Neutrophil (primary cell): ENCODE measurements around the gene PIK3R2.

ENCODE experiments used
- H3K27ac ChIP-seq: fragments of 200-600 bp; sonication (generic); 2 replicates; pipeline ENCODE4 v1.5.1; 2016; ENCODE audit warnings: mild to moderate bottlenecking, moderate library complexity
- H3K27me3 ChIP-seq: fragments of 200-600 bp; sonication (generic); 2 replicates; pipeline ENCODE4 v1.6.0; 2016; ENCODE audit warnings: mild to moderate bottlenecking
- H3K36me3 ChIP-seq: fragments of 200-600 bp; sonication (generic); 2 replicates; pipeline ENCODE4 v1.5.1; 2017
- H3K4me1 ChIP-seq, 2 experiments: fragments of 200-600 bp in 1 of 2; sonication (generic) in 1 of 2; 1 replicate in 1 of 2; 2 replicates in 1 of 2; pipeline versions ENCODE4 v1.5.1 to v1.6.1; 2013 to 2016; ENCODE audit warnings: low read depth in 1 of 2, low read length in 1 of 2, mild to moderate bottlenecking in 1 of 2, moderate library complexity in 1 of 2; ENCODE audit not compliant: control insufficient read depth in 1 of 2, insufficient read depth in 1 of 2
- H3K4me3 ChIP-seq, 2 experiments: fragments of 200-600 bp in 1 of 2; sonication (generic) in 1 of 2; 1 replicate in 1 of 2; 2 replicates in 1 of 2; pipeline ENCODE4 v1.5.1; 2013 to 2016; ENCODE audit warnings: low read depth in 1 of 2, low read length in 1 of 2, mild to moderate bottlenecking in 1 of 2, moderate library complexity in 1 of 2
- H3K9me3 ChIP-seq: fragments of 200-600 bp; sonication (generic); 2 replicates; pipeline ENCODE4 v1.5.1; 2016
- CTCF ChIP-seq: fragments of 200-600 bp; sonication (generic); IDR thresholded peaks from 2 replicates; pipeline ENCODE4 v1.5.1; 2016; ENCODE audit warnings: antibody characterized with exemption

Gene PIK3R2

GRCh38 chr19:18160493-18160970, 7.6 kb downstream of the PIK3R2 start:
- Histone ChIP-seq H3K9me3 (no peaks in the 10 kb centered on the region), H3K4me3 (peak overlapping the region; percentile 23 to 48), H3K4me1 (peaks cover 10 to 11% of the 10 kb centered on the region in 2 experiments), H3K36me3 (no peaks in the 10 kb centered on the region), H3K27ac (no peak overlapping the region), H3K27me3 (no peaks in the 10 kb centered on the region)
- no peak for TF ChIP-seq CTCF

- H3K27ac ChIP-seq, result peak overlapping the region; percentile 43
- no peaks in the 10 kb centered on the region for H3K9me3 ChIP-seq
These were observed 8.1 kb downstream of the PIK3R2 start for GRCh38 chr19:18160971-18161635.

GRCh38 chr19:18161636-18162002, 8.7 kb downstream of the PIK3R2 start:
- TF ChIP-seq CTCF, result no peak
- Histone ChIP-seq H3K27ac (peak overlapping the region; percentile 43), H3K9me3 (no peaks in the 10 kb centered on the region), H3K36me3 (no peaks in the 10 kb centered on the region), H3K4me3 (no peak overlapping the region), H3K27me3 (no peaks in the 10 kb centered on the region), H3K4me1 (peaks cover 10 to 11% of the 10 kb centered on the region in 2 experiments)

More at GRCh38 chr19:18160971-18161635, 8.1 kb downstream of the PIK3R2 start:
- Histone ChIP-seq H3K36me3 (no peaks in the 10 kb centered on the region), H3K4me3 (peak overlapping the region; percentile 23 to 48), H3K4me1 (peaks cover 10 to 11% of the 10 kb centered on the region in 2 experiments), H3K27me3 (no peaks in the 10 kb centered on the region)
- TF ChIP-seq CTCF, result peak; percentile 83

GRCh38 chr19:18164072-18164471, 11.1 kb downstream of the PIK3R2 start:
- Histone ChIP-seq H3K4me1 (peaks cover 16 to 23% of the 10 kb centered on the region in 2 experiments), H3K27ac (no peak overlapping the region), H3K36me3 (no peaks in the 10 kb centered on the region), H3K9me3 (no peaks in the 10 kb centered on the region), H3K4me3 (no peak overlapping the region), H3K27me3 (no peaks in the 10 kb centered on the region)
- TF ChIP-seq CTCF, result no peak

- H3K4me3 ChIP-seq, result no peak overlapping the region
- H3K9me3 ChIP-seq, result no peaks in the 10 kb centered on the region
- peaks cover 30 to 37% of the 10 kb centered on the region in 2 experiments for H3K4me1 ChIP-seq
- H3K27ac ChIP-seq, result no peak overlapping the region
- no peaks in the 10 kb centered on the region for H3K36me3 ChIP-seq
- no peaks in the 10 kb centered on the region for H3K27me3 ChIP-seq
- TF ChIP-seq CTCF, result no peak
These were observed 13.0 kb downstream of the PIK3R2 start for GRCh38 chr19:18165794-18166544.
